Mucosa of descending colon (tissue), 3 donors: ENCODE measurements around the gene UBFD1. TPM values are rescaled to one million over a fixed set of nuclear protein-coding genes. Genes with fewer than 3 reads are reported as not detected.

Source experiments
- ATAC-seq: fragments of 200-7000 bp; cut with Tn5 transposase; one replicate; pipeline ENCODE4 v1.9.1; 2020; ENCODE audit warnings: mild to moderate bottlenecking, moderate library complexity
- DNase-seq, 3 donors: peaks; one replicate each; pipeline ENCODE4 v3.0.0-alpha.2; 2020
- H3K36me3 ChIP-seq: fragments of 200-600 bp; one replicate; pipeline ENCODE4 v1.8.0; 2021; ENCODE audit warnings: low read depth, mild to moderate bottlenecking
- H3K4me1 ChIP-seq: fragments of 200-600 bp; one replicate; pipeline ENCODE4 v1.8.0; 2021; ENCODE audit warnings: low read depth, mild to moderate bottlenecking
- H3K4me3 ChIP-seq: fragments of 200-600 bp; one replicate; pipeline ENCODE4 v1.8.0; 2021; ENCODE audit warnings: mild to moderate bottlenecking
- H3K9me3 ChIP-seq: fragments of 200-600 bp; one replicate; pipeline ENCODE4 v1.8.0; 2021; ENCODE audit warnings: mild to moderate bottlenecking
- CTCF ChIP-seq: fragments of 200-600 bp; IDR thresholded peaks from one replicate; pipeline ENCODE4 v1.8.0; 2022; ENCODE audit warnings: antibody characterized with exemption, mild to moderate bottlenecking
- intact Hi-C, 2 donors: fragments of 100-400 bp; cut with DNase I in 1 of 2; cut with micrococcal nuclease in 1 of 2; formaldehyde crosslinking; loops; one replicate each; pipeline versions ENCODE4 v1.11.0 to v1.11.1; 2022; cut with DNase I, micrococcal nuclease
- total RNA-seq, 3 donors: library from RNA; stranded (reverse); fragmentation: NEBNext Ultra II Directional in 2 of 3; extraction: Animal tissue kit (Norgen Biotek cat#: 25700) in 2 of 3; gene quantifications; one replicate each; pipeline versions ENCODE4 v1.2.1 to v1.2.4, GENCODE V29; 2021 to 2023
- donor health status: DM: no; HTN: no; CAD: no; lungs with moderate emphysema.
- donor health status: DM: no; HTN: no; CAD: no.
- donor health status: DM: no; HTN: yes; CAD: no.

UBFD1 gene
- total RNA-seq, 3 donors from 2014 or later, result 27.8 to 38.3 (median 28.5) TPM

DNA sequence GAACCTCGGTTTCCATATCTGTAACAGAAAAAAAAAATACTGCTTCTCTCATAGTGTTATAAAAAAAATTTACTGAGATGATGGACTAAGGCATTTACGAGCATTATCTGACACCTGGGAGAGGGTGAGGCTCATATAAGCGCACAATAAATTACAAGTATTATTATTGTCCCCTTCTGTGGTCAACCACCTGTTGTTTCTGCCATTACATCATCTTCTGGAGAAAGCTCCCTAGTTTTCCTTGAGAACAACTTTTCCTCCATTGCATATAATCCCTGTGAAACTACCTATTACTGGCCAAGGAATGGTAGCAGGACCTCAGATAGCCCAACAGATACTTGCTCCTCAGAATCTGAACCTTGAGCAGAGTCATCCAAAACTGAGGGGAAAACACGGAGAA is 35.6 kb upstream of the UBFD1 start:
- DNase-seq, result no peak
- Histone ChIP-seq H3K9me3 (no peaks in the 10 kb centered on the region), H3K36me3 (no peaks in the 10 kb centered on the region), H3K4me3 (no peak overlapping the region), H3K4me1 (no peaks in the 10 kb centered on the region)
- intact Hi-C loops, result no loop called here
- TF ChIP-seq CTCF, result no peak
- ATAC-seq, result no peak

DNA sequence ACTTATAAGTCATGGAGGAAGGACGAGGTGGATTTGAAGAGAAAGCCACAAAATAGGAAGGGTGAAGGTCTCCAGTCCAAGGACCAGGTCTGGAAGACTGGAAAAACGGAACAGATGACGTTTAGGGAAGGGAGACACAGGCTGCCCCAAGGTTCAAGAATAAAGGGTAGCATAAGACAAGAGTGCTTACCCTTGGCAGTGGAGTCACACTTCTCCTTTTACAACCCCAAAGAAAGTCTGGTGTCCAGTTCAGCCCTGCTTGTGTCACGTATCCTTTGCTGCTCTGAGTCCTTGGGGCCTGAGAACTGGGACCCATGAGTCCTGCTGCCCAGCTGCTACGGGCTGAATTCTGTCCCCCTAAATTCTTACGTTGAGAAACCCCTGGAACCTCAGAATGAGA is 34.2 kb upstream of the UBFD1 start:
- Histone ChIP-seq H3K4me3 (no peak overlapping the region), H3K9me3 (no peaks in the 10 kb centered on the region), H3K4me1 (no peaks in the 10 kb centered on the region), H3K36me3 (no peaks in the 10 kb centered on the region)
- DNase-seq (no peak), ATAC-seq (peak; percentile 34)
- intact Hi-C loops, result no loop called here
- TF ChIP-seq CTCF, result no peak

DNA sequence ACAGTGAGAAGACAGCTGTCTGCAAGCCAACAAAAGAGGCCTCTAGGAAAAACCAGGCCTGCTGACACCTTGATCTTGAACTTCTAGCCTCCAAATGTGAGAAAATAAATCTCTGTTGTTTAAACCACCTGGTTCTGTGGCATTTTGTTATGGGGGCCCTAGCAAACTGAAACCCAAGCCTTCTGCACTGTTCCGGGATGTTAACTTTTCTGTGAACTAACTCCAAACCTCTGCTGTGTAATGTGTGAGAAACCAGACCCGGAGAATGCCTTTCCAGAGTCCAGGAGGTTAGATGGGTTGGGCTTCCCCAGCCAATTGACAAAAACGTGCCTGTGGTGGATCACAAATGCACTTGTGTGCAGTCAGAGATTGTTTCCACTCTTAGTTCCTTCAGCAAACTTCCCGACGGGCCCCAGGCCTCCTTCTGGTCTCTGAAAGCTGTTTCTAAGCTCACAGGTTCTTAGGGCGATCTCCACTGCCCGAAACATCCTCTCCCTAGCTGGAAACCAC is 33.6 kb upstream of the UBFD1 start:
- TF ChIP-seq CTCF, result no peak
- H3K4me3 ChIP-seq, result no peak overlapping the region

GRCh38 chr16:23524886-23525285 is 32.6 kb upstream of the UBFD1 start:
- Histone ChIP-seq H3K4me3 (no peak overlapping the region), H3K36me3 (no peaks in the 10 kb centered on the region), H3K9me3 (no peaks in the 10 kb centered on the region), H3K4me1 (no peaks in the 10 kb centered on the region)
- intact Hi-C loops, result no loop called here
- DNase-seq (no peak), ATAC-seq (no peak)
- no peak for TF ChIP-seq CTCF

More for the DNA sequence above, 33.6 kb upstream of the UBFD1 start:
- Histone ChIP-seq H3K9me3 (no peaks in the 10 kb centered on the region), H3K4me1 (no peaks in the 10 kb centered on the region), H3K36me3 (no peaks in the 10 kb centered on the region)
- DNase-seq (no peak), ATAC-seq (no peak)
- intact Hi-C loops, result no loop called here

DNA sequence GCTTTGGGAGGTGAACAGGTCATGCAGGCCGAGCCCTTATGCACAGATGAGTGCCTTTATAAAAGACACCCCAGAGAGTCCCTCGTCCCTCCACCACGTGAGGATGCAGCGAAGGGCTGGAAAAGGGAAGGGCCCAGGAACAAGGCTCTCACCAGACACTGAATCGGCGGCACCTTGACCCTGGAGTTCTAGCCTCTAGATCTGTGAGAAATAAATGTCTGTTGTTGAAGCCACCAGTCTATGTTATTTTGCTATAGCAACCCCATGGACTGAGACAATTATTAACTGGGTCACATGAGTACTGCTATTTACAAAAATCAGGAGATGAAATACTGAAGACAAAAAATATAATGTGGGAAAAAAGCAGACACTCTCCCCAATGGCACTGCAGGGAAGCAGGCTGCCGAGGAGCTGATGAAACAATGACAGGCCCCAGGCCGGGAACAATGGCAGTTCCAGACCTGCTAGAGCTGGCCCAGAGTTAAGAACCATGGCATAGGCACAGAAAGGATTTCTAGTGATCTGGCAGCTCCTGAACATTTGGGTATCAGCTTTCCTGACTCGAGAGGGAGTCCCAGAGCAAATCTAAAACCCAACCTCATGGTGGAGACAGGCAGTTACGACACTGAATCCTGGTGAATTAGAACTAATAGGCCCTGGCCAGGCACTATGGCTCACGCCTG is 29.4 kb upstream of the UBFD1 start:
- no peaks in the 10 kb centered on the region for H3K9me3 ChIP-seq
- H3K4me1 ChIP-seq, result no peaks in the 10 kb centered on the region
- H3K4me3 ChIP-seq, result no peak overlapping the region
- intact Hi-C loops, result no loop called here
- TF ChIP-seq CTCF, result no peak
- DNase-seq (no peak), ATAC-seq (no peak)
- H3K36me3 ChIP-seq, result no peaks in the 10 kb centered on the region
